Measurements from ENCODE around the gene CEP295NL.

DNA sequence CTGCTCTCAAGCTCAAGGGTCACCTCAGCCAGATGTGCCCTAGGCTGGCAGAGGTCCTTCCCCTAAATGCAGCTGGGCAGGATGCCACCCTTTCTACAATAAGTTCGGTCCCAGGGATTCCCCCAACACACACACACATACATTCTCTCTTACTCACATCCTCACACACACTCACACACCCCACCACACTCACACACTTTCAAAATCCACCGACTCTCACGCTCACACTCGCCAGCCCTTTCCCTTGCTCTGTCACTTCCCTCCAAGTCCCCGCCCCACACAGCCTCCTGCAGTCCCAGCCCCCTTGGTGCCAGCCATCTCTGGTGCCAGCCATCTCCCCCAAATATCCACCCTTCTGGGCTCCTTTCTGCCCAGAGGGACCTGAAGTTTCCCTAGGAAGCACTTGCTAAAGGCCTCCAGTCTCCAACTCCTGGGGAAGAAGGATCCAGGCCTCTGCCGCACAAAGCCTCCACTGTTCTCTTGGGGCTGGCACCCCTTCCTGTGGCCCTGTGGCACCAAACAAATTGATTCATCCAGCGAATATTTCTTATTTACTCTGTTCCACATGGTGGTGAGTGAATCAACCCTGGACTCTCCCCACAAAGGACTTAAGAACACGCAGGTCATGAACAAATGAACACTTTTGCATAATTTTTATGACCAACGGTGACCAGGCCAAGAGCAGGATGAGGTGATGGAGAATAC lies 58.5 kb downstream of the CEP295NL start:
- TF ChIP-seq, protein P1, sequence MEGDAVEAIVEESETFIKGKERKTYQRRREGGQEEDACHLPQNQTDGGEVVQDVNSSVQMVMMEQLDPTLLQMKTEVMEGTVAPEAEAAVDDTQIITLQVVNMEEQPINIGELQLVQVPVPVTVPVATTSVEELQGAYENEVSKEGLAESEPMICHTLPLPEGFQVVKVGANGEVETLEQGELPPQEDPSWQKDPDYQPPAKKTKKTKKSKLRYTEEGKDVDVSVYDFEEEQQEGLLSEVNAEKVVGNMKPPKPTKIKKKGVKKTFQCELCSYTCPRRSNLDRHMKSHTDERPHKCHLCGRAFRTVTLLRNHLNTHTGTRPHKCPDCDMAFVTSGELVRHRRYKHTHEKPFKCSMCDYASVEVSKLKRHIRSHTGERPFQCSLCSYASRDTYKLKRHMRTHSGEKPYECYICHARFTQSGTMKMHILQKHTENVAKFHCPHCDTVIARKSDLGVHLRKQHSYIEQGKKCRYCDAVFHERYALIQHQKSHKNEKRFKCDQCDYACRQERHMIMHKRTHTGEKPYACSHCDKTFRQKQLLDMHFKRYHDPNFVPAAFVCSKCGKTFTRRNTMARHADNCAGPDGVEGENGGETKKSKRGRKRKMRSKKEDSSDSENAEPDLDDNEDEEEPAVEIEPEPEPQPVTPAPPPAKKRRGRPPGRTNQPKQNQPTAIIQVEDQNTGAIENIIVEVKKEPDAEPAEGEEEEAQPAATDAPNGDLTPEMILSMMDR (IDR thresholded peaks at IDR 0.05): no peak
- TF ChIP-seq POLR2A (IDR thresholded peaks at IDR 0.05): no peak

All from uterus (tissue), 2 donors.